Measurements from ENCODE around the gene ADGRL1.
"Not testable (repeated sequence)": the region's sequence is repeated elsewhere in the genome, so short reads cannot be mapped to it uniquely, and the experiment has no call there.

The ADGRL1 gene

DNA sequence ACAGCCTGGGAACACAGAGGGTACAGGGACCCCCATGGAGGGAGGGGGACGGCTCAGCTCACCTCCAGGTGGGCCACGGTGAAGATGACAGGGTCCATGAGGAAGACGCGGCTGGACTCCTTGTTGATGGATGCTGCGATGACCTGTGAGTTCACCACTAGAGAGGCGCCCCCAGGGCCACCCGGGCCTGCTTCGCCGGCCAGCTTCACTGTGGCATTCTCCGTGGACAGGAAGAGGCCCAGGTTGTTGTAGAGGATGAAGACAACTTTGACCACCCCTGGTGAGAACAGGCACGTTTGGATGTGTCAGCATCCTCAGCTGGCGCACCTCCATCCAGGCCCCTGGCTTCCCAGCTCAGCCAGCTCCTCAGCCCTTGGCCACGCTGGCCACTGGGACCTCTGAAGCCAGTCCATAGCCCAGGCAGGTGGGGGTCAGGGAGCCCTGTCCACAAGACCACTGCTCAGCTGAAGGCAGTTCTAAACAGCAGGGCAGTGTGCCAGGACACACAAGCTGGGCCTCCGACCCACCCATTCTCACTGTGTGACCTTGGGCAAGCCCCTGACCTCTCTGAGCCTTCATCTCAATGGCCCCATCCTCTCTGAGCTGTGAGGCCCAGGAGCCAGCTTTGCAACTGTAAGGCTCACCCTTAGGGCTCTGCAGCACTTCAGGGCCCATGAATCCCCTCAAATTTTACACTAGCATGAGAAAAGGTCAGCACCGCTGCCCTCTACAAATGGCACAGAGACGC, 47.5 kb downstream of the ADGRL1 start:
- DNase-seq: no peak

DNA sequence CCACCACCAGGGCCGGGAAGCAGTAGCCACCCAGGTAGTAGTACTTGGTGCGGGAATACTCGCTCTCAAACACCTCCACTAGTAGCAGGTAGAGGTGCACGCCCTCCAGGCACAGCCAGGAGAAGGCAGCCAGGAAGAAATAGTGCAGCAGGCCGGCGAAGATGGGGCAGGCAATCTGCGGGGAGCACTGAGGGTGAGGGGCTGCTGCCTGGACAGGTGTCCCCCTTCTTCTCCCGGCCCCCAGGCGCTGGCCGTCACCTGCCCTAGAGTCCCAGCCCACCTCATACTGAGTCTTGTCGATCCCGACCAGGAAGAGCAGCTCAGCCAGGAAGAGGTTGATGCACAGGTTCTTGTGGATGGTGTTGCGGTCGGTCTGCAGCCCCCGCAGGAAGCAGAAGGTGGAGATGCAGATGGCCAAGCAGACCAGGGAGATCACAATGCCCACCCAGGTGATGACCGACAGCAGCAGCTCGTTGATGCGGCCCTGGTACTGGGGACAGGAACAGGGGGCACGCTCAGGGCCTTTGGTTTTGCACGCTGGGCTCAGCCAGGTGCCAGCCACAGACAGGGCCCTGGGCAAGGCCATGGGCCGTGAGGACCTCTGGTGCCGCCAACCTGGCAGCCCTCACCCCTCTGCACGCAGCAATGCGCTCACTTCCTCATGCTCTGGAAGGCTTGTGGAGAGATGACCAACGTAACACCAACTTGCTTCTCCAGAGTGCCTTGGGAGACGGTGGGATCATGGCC, 48.8 kb downstream of the ADGRL1 start:
- no peak for DNase-seq

DNA sequence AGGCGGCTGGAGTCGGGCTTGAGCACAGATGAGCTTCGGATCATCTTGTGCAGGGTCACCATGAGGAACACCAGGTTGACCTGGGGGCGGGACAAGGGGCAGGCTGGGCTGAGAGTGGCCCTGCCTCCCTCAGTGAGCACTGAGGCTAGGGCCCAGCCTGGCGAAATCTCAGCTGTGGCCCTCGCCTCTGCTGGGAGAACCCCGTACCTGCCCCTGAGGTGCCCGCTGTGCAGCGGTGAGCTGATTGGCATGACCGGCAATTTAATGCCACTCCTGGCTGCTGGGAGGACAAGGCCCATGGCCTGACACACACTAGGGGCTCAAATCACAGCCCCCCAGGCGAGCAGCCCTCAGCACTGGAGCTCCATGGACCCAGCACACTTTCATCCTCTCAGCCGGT, 49.8 kb downstream of the ADGRL1 start:
- no peak for DNase-seq

DNA sequence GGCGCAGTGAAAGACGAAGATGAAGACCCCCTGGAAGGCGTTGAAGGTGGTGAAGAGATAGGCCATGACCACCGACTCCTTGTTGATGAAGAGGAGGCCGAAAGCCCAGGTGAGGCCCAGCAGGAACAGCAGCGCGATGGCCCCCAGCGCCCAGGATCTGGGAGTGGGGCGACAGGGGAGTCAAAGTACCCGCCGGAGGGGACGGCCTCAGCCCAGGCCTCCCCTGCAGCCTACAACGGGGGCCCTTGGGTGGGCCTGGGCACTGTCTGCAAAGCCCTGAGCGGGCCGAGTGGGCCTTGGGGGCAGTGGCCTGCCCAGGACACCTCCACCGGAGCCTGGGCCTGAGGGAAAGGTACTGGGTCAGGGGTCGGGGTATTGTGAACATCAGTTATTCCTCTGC, 50.6 kb downstream of the ADGRL1 start:
- DNase-seq: no peak

DNA sequence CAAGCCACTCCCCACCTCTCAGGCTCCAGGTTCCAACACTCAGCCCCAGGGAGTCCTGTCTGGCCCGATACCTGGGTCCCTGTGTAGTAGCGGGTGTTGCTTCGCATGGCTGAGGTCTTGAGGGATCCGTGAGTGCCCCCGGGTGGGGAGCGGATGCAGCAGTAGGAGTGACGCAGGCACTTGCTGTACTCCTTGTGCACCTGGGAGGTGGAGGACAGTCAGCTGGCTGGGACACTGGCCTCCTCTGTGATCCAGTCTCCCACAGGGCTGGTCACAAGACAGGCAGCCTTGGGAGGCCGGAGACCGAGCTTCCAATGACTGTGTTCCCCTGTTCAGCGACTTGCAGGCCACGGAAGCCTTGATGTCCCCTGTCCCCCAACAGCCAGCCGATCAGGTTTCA, 53.3 kb downstream of the ADGRL1 start:
- no peak for DNase-seq

DNA sequence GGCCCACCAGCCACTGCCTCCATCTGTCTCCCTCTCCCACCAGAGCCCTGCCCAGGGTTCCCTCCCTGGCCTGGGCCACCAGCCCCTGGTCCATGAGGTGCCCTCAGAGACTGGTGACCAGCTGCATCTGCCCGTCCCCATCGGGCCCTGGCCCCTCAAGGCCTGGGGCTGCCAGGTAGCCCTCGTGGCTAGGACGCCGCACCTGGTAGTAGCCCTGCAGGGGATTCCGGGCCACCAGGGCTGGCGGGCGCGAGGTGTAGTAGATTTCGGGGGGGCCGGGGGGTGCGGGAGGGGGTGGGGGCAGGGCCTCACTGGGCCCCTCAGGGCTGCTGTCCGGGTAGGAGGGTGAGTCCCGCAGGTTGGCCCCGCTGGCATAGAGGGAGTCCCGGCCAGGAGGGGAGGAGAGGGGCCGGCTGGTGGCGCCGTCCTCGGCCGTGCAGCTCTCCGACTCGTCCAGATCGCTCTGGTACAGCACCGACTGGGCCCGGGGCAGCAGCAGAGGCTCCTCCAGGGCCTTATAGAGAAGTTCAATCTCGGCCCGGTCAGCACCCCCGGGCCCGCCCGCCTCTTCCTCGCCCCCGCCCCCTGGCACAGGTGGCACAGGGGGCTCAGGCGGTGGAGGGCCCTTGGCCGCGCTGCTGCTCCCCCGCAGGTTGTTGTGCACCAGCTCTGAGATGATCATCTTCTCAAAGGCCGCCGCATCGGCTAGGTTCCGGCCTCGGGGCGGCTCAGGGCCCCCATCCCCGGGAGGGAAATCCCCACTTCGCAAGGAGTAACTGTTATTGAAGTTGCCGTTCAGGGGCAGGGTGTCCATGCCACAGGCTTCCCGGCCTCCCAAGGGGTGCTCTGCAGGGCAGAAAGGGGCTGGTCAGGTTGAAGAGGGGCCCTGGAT, 55.0 kb downstream of the ADGRL1 start:
- DNase-seq: no peak

DNA sequence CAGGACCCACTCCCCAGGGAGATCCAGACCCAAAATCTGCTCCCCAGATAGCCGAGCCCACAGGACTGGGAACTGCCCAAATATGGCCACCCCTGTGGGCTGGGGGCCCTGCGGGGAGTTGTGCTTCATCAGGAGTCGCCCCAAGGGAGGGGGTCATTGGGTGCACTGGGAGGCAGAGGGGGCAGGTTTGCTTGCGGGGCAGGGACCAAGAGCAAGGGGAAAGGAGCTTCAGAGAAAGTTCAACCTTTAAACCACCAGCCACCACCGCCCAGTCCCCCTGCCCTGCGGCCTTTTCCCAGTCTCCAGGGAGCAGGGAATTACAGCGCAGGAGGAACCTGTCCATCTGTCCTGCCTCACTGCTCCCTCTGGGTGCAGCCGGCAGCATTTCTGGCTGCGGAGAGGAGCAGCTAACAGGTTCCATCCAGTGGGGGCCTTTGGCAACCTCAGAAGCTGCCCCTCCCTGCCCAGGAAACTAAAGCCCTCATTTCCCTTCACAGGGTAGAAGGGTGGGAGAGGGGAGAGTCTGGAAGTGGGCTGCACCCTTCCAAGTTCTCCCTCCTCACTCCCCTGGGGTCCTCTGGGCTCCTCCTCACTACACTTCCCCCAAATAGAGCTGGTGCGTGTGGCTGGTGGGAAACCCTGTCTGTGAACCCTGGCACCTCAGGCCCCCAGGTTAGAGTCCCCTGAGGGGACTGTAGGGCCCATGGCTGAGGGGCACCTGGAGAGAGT, 55.8 kb downstream of the ADGRL1 start:
- DNase-seq: no peak

DNA sequence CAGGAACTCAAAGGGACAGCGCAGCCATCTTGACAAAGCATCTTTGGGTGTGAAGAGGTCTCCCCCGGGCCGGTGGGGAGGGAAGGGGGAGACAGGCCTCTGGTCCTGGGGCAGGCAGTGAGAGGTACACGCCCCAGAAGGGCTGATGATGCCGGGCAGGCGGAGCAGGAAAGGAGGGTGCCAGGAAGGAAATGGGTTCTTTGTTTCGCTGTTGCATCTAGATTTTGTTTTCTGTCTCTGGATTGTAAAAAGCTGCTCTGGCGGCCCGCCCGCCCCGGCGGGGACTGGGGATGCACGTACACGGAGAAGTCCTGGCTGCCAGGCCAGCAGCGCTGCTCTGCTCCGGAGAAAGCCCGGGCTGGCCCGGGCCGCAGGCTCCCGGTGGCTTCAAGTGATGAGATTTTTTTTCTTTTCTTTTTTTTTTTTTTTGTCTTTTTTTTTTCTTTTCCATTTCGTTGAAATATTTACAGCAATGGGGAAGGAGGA, 56.4 kb downstream of the ADGRL1 start:
- no peak for DNase-seq

DNA sequence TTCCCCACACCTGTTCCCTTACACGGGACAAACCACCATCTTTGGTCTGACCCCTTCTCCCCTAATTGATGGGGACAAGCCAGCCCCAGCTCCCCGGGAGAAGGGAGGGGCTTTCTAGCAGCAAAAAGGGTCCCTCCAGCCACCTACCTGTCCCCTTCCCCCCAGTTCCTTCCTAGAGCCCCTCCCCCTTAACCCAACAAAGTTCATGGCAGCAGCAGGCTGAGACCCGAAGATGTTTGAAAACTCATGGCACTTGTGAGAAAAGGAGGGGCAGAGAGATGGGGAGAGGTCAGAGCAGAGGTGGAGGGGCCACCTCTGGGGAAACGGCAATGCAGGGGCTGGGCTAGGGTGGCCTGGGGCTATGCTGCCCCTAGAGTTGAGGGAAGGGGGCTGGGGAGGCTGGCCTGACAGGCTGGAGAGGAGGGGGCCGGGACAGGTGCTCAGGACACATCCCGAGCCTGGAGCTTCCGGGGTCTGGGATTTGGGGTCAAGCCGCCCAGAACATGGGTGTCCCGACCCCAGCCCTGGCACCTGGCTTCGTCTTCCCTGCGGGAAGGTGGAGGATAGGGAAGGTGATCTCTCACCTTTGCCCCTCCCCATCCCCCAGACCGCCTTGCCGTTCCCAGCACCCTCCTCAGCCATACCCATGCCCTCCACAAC, 57.1 kb downstream of the ADGRL1 start:
- DNase-seq: no peak

DNA sequence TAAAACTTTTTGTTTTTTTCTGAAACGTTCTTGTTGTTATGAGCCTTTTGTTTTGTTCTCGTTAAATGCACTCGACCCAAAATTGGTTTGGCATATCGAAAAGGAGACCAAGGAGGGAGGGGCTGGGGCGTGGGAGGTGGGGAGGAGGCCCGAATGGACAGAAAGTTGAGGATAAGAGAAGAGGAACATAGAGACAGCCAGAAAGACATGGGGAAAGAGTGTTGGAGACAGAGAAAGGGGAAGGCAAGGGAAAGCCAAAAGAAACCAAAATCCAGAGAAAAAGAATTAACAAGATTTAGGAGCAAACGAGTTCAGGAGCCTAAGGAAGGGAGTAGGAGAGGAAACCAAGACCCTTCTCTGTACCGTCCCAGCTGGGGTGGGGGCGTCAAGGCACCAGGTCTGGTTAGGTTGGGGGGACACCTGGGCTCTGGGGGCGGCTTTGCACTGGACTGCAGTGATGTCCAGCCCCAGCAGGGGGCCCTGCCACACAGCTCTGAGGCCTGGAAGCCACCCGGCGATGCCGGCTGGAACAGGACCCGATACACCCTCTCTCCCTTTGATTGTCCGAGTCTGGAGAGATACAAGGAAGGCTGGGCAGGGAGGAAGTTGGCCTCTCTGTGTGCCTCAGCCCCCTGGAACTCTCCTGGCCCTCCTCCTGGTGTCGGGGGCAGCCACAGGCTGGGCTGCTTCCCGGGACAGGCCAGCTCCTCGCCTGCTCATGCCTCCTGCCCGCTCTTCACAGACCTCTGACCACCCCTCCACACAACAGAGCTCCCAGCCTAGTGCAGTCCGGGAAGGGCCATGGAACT, 58.0 kb downstream of the ADGRL1 start:
- no peak for DNase-seq

DNA sequence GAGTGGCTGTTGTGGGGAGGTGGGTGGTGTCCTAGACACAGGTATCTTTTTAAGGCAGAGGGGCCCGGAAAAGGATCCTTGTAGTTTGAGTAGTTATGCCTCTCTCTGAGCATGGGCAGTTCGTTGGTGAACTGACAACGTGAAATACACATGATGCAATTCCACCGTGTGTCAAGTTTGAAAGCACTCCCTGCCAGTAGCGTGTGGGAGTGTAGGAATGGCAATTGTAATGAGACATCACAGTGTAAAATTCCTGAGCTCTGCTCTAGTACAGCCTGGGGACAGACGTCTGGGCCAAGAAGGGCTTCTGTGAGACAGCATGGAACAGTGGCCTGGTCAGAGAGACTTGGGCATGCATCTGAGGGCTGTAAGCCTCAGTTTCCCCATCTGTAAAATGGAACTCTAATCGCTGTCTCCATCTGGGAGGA, 59.2 kb downstream of the ADGRL1 start:
- DNase-seq: no peak

DNA sequence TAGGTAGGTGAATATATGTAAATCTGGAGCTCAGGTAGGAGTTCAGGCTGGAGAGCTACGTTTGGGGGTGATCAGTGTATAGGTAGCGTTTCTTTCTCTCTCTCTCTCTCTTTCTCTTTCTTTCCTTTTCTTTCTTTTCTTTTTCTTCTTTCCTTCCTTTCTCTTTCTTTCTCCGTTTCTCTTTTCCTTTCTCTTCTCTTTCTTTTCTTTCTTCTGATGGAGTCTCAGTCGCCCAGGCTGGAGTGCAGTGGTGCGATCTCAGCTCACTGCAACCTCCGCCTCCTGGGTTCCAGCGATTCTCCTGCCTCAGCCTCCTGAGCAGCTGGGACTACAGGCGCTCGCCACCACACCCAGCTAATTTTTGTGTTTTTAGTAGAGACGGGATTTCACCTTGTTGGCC, 59.8 kb downstream of the ADGRL1 start:
- DNase-seq: not testable (repeated sequence)

DNA sequence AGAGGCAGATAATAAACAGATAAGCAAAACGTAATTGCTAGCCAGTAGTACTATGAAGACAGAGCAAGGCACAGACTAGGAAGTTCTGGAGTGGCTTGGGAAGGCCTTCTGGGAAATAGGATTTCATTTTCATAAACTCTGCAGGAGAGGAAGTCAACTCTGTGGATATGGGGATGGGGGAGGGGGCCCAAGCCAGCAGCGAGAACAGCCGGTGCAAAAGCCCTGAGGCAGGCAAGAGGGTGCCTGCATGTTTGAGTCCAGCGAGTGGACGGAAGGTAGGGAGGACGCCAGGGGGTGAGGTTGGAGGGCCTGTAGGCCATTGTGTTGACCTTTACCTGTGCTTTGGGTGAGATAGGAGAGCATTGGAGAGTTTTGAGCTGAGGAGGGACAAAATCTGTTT, 60.6 kb downstream of the ADGRL1 start:
- no peak for DNase-seq

DNA sequence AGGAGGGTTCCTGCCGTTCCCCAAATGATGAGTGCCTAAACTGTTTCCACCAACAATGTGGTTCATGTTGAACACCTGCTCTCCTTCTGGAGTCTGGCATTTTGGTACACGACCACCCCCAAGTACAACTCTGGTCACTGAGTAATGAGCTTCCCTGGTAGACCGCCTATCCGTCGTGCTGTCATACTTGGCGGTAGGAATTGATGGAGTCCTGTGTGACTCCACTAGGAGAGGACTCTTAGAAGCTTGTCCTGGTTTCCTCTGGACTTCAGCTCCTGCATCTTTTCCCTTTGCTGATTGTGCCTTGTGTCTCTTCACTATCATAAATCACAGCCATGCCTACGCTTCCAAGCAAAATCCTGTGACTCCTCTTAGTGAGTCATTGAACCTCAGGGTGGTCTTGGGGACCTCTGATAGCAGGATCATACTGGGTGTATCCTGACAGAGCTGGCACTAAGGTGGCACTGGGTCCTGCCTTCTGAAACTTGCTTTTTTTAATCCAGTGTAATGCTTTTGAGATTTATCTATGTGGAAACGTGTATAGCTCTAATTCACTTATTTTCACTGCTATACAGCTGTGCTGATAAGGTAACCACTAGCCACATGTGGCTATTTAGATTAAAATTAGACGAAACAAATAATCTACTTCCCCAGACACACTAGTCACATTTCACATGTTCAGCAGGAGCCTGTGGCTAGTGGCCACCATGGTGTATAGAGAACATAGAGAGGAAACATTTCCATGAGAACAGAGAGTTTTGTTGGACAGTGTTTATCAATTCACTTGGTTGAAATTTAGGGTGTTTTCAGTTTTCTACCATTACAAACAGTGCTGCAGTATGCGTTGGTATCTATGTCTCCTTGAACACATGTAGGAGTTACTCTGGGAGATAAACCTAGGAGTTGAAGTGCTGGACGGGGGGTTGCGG, 63.4 kb downstream of the ADGRL1 start:
- DNase-seq: no peak

DNA sequence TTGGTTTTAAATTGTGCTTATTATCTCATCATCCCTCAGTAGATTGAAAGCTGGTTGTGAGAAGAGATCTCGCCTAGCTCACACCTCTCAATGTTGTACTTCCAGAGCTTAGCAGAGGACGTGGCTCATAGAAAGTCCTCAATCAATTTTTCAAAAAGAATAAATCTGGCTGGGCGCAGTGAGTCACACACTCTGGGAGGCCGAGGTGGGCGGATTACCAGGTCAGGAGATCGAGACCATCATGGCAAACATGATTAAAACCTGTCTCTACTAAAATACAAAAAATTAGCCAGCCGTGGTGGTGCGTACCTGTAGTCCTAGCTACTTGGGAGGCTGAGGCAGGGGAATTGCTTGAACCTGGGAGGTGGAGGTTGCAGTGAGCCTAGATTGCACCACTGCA, 64.9 kb downstream of the ADGRL1 start:
- no peak for DNase-seq

DNA sequence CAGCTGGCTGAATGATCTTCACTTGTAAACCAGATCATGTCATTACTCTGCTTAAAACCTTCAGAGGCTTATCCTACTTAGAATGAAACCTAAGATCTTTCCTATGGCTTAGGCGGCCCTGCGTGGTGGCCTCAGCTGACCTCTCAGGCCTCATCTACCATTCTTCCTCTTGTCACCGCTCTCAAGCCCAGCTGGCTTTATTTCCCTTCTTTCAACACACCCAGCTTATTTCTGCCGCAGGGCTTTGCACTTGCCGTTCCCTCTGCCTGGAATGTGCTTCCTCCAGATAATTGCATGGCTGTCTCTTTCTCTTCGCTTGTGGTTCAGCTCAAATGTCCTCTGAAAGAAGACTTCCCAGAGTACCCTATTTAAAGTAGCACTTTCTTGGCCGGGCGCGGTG, 66.0 kb downstream of the ADGRL1 start:
- DNase-seq: no peak

DNA sequence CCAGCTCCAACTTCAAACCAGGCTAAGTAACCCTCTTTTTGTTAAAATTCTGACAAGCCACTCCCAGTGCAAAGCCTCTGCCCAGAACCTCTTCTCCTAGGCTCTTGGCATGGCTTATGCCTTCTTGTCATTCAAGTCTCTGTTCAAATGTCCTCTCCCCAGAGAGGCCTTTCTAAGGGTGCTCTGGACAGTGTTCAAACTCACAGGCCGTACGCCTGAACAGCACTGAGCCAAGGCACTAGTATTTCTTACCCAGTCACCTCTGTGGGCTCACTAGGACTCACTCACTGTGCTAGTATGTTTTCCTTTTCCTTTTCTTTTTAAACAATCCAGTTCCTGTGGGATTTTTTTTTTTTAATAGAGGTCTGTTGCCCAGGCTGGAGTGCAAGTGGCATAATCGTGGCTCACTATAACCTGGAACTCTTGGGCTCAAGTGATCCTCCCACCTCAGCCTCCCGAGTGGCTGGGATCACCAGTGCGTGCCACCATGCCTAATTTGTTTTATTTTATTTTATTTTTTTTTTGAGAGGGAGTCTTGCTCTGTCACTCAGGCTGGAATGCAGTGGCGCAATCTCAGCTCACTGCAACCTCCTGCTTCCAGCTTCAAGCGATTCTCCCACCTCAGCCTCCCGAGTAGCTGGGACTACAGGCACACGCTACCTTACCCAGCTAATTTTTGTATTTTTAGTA, 67.2 kb downstream of the ADGRL1 start:
- DNase-seq: no peak

DNA sequence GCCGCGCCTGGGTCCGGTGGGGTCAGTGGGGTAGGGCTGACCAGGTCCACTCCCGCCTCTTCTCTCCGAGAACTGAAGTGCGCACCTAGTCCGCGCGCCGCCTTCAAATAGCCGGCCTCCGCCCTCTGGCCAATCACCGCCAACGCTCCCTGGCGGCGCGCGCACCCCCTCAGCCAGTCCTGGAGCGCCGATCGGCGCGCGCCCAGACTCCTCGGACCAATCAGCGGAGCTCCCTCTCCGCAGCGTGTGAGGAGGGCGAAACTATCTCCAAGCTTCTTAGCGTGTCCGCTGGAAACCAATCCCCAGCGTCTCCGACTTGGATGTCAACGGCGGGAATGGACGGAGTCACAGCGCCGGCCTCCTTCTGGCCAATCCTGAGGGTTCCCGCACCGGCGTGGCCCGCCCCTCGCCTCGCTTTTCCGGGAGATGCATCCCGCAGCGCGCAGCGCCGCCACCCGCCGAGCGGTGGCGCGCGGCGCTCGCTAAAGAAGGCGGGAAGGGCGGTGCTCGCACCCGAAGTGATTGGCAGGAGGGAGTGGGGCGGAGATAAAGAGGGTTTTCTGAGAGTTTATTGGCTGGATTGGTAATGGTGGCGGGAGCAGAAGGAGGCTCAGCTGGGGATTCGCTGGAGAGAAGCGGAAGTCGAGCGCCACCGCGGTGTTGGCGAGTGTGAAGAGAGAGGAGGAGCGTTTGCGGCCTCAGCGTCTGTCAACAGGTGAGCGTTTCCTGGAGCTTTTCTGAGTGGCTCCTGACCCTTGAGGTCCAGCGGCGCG, 69.3 kb downstream of the ADGRL1 start, which contains the start of gene ASF1B:
Gene ASF1B, minus strand, starts transcription at position 81 of the 773 bp plus-strand sequence. CDS start 133 bp downstream, outside the sequence.
- DNase-seq: peak; percentile 100
